GM23338 (cell line): Measurements from ENCODE around the gene MPP2. TPM values are rescaled to one million over a fixed set of nuclear protein-coding genes. Genes with fewer than 3 reads are reported as not detected.

ENCODE experiments used
- ATAC-seq: fragments of 200-7000 bp; cut with Tn5 transposase; 3 replicates; pipeline ENCODE4 v1.9.1; 2020
- DNase-seq: peaks from one replicate; pipeline ENCODE4 v3.0.0-alpha.2; 2015; ENCODE audit warnings: low spot score
- H2AFZ ChIP-seq: fragments of 200-600 bp; sonication (generic); 2 replicates; pipeline ENCODE4 v1.8.0; 2016; ENCODE audit warnings: antibody characterized with exemption, mild to moderate bottlenecking, moderate library complexity
- H3F3A ChIP-seq: fragments of 200-600 bp; sonication (generic); replicated peaks from 2 replicates; pipeline ENCODE4 v1.8.0; 2017; ENCODE audit warnings: antibody characterized with exemption, mixed run types, low read depth
- H3K27ac ChIP-seq: fragments of 200-600 bp; sonication (generic); 2 replicates; pipeline ENCODE4 v1.6.1; 2016; ENCODE audit warnings: low read depth
- H3K27me3 ChIP-seq: fragments of 200-600 bp; sonication (generic); 2 replicates; pipeline ENCODE4 v1.8.0; 2016; ENCODE audit warnings: mild to moderate bottlenecking, mixed run types, moderate library complexity; ENCODE audit not compliant: insufficient read depth
- H3K36me3 ChIP-seq: fragments of 200-600 bp; sonication (generic); 2 replicates; pipeline ENCODE4 v1.8.0; 2016; ENCODE audit warnings: mild to moderate bottlenecking; ENCODE audit not compliant: insufficient read depth
- H3K4me1 ChIP-seq: fragments of 200-600 bp; sonication (generic); 2 replicates; pipeline ENCODE4 v1.8.0; 2016; ENCODE audit warnings: mild to moderate bottlenecking, moderate library complexity; ENCODE audit not compliant: insufficient read depth
- H3K4me2 ChIP-seq: fragments of 200-600 bp; sonication (generic); 2 replicates; pipeline ENCODE4 v1.7.1; 2017; ENCODE audit warnings: mixed run types
- H3K4me3 ChIP-seq: fragments of 200-600 bp; sonication (generic); 2 replicates; pipeline ENCODE4 v1.6.1; 2016; ENCODE audit warnings: mixed run types
- H3K79me2 ChIP-seq: fragments of 200-600 bp; sonication (generic); replicated peaks from 2 replicates; pipeline ENCODE4 v1.8.0; 2017; ENCODE audit warnings: mild to moderate bottlenecking; ENCODE audit not compliant: insufficient read depth
- H3K9me2 ChIP-seq: fragments of 200-600 bp; sonication (generic); 2 replicates; pipeline ENCODE4 v1.8.0; 2017; ENCODE audit not compliant: insufficient read depth
- H4K20me1 ChIP-seq: fragments of 200-600 bp; sonication (generic); replicated peaks from 2 replicates; pipeline ENCODE4 v1.8.0; 2017; ENCODE audit warnings: mild to moderate bottlenecking; ENCODE audit not compliant: insufficient read depth
- H3K27ac Mint-ChIP-seq: 2 replicates; pipeline ENCODE4 v1.8.0; 2020; ENCODE audit warnings: inconsistent platforms, mild to moderate bottlenecking, moderate library complexity, mixed read lengths
- H3K27me3 Mint-ChIP-seq: 3 replicates; pipeline ENCODE4 v1.8.0; 2022; ENCODE audit warnings: low read depth, mild to moderate bottlenecking, moderate library complexity, mixed read lengths, inconsistent platforms; ENCODE audit not compliant: insufficient read depth, poor library complexity
- H3K36me3 Mint-ChIP-seq: 3 replicates; pipeline ENCODE4 v1.8.0; 2021; ENCODE audit warnings: low read depth, mild to moderate bottlenecking, inconsistent platforms, moderate library complexity, mixed read lengths
- H3K4me1 Mint-ChIP-seq: 3 replicates; pipeline ENCODE4 v1.8.0; 2020; ENCODE audit warnings: mild to moderate bottlenecking, inconsistent platforms, mixed read lengths
- H3K4me3 Mint-ChIP-seq: 3 replicates; pipeline ENCODE4 v1.8.0; 2021; ENCODE audit warnings: moderate library complexity, mild to moderate bottlenecking, inconsistent platforms, mixed read lengths
- H3K9me3 Mint-ChIP-seq: 3 replicates; pipeline ENCODE4 v1.8.0; 2020; ENCODE audit warnings: moderate library complexity, mild to moderate bottlenecking, inconsistent platforms, mixed read lengths
- CREB1 ChIP-seq: fragments of 250-450 bp; sonication (Bioruptor Pico); IDR thresholded peaks from 2 replicates; pipeline ENCODE4 v1.5.0; 2020; ENCODE audit warnings: low read depth, mild to moderate bottlenecking, moderate library complexity
- CTCF ChIP-seq, 2 experiments: fragments of 200-600 bp in 1 of 2; sonication (generic) in 1 of 2; conservative IDR thresholded peaks; 2 replicates each; pipeline versions ENCODE4 v1.5.1 to v1.6.1; 2016 to 2017; ENCODE audit warnings: antibody characterized with exemption in 2 of 2, low read depth in 2 of 2, mild to moderate bottlenecking in 2 of 2, moderate library complexity in 1 of 2
- EZH2 ChIP-seq: fragments of 200-600 bp; sonication (generic); IDR thresholded peaks from one replicate; pipeline ENCODE4 v1.8.0; 2017; ENCODE audit warnings: antibody characterized with exemption, mild to moderate bottlenecking, low read depth; ENCODE audit not compliant: unreplicated experiment
- EZH2phosphoT487 ChIP-seq: fragments of 200-600 bp; sonication (generic); IDR thresholded peaks from one replicate; pipeline ENCODE4 v1.8.1; 2018; ENCODE audit warnings: antibody characterized with exemption; ENCODE audit not compliant: unreplicated experiment
- JUNB ChIP-seq: IDR thresholded peaks from one replicate; pipeline ENCODE4 v1.6.1; 2016; ENCODE audit warnings: antibody characterized with exemption; ENCODE audit not compliant: unreplicated experiment
- NANOG ChIP-seq: IDR thresholded peaks from 2 replicates; pipeline ENCODE4 v1.6.1; 2016; ENCODE audit warnings: antibody characterized with exemption, borderline replicate concordance
- REST ChIP-seq: IDR thresholded peaks from one replicate; pipeline ENCODE4 v1.6.1; 2018; ENCODE audit warnings: antibody characterized with exemption; ENCODE audit not compliant: unreplicated experiment
- STAT1 ChIP-seq: IDR thresholded peaks from one replicate; pipeline ENCODE4 v1.6.1; 2016; ENCODE audit warnings: antibody characterized with exemption; ENCODE audit not compliant: unreplicated experiment
- ZNF114 ChIP-seq: fragments of 250-450 bp; sonication (Bioruptor Pico); IDR thresholded peaks from 2 replicates; pipeline ENCODE4 v1.5.0; 2020; ENCODE audit warnings: mild to moderate bottlenecking, moderate library complexity
- ZNF331 ChIP-seq: fragments of 250-450 bp; sonication (Bioruptor Pico); IDR thresholded peaks from 2 replicates; pipeline ENCODE4 v1.5.0; 2020; ENCODE audit warnings: low read depth, mild to moderate bottlenecking, moderate library complexity
- polyA plus RNA-seq: library from polyadenylated mRNA; unstranded; fragments of >200 nt; fragmentation: Nextera tagmentation; extraction: Ambion mirVana; gene quantifications from 2 replicates; pipeline ENCODE4 v1.2.1, GENCODE V29; 2016
- total RNA-seq: library from RNA; depleted of rRNA; stranded (reverse); fragments of >200 nt; shearing (Covaris generic); gene quantifications from 2 replicates; pipeline ENCODE4 v1.2.3, GENCODE V29; 2014
- TF ChIP-seq, protein P1 (sequence below): IDR thresholded peaks from 2 replicates; pipeline ENCODE4 v1.6.1; 2016; ENCODE audit warnings: antibody characterized with exemption
- TF ChIP-seq, protein P2 (sequence below): fragments of 250-450 bp; sonication (Bioruptor Pico); IDR thresholded peaks from 2 replicates; pipeline ENCODE4 v1.5.0; 2020; ENCODE audit warnings: mild to moderate bottlenecking, moderate library complexity

MPP2 gene
- total and polyA plus RNA-seq, 2 experiments from 2014 or later, result 7.8 to 20.7 TPM

DNA sequence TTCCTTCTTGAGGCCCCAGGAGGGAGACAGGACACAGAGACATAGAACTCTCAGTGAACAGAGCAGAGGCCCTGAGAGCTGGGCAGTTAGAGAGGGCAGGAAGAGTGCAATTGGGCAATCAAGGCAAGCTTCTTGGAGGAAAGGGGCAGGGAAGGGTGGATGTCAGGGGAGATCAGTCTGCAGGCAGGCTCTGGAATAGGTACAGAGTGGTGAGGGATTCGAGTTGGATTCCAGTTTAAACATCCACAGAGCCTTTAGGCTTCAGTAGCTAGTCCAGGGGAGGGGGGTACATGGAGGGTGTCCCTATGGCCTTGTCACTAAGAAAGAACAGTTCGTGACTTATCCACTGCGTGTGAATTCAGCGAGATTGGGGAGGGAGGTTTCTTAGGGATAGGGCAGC lies 44.4 kb upstream of the MPP2 start:
- Histone ChIP-seq H3K27ac (no peak overlapping the region), H4K20me1 (no peaks in the 10 kb centered on the region), H3K27me3 (peaks cover 36% of the 10 kb centered on the region), H3K4me2 (peak overlapping the region; percentile 98), H3K4me3 (peak overlapping the region; percentile 91), H3F3A (no peaks in the 10 kb centered on the region), H2AFZ (peak overlapping the region; percentile 98), H3K36me3 (no peaks in the 10 kb centered on the region), H3K9me2 (no peaks in the 10 kb centered on the region), H3K4me1 (peaks cover 5% of the 10 kb centered on the region; the same call in 1 of the 2 replicates), H3K79me2 (no peaks in the 10 kb centered on the region)
- Mint-ChIP-seq H3K27ac (no peak overlapping the region), H3K36me3 (no peaks in the 10 kb centered on the region), H3K27me3 (peaks cover 29% of the 10 kb centered on the region), H3K9me3 (no peaks in the 10 kb centered on the region), H3K4me3 (peak overlapping the region; percentile 92), H3K4me1 (peaks cover 11% of the 10 kb centered on the region; the same call in 2 of the 3 replicates)
- no peak for DNase-seq
- ATAC-seq, result no peak
- TF ChIP-seq STAT1, result no peak
- no peak for TF ChIP-seq NANOG
- TF ChIP-seq, protein P1, sequence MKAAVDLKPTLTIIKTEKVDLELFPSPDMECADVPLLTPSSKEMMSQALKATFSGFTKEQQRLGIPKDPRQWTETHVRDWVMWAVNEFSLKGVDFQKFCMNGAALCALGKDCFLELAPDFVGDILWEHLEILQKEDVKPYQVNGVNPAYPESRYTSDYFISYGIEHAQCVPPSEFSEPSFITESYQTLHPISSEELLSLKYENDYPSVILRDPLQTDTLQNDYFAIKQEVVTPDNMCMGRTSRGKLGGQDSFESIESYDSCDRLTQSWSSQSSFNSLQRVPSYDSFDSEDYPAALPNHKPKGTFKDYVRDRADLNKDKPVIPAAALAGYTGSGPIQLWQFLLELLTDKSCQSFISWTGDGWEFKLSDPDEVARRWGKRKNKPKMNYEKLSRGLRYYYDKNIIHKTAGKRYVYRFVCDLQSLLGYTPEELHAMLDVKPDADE, result no peak
- TF ChIP-seq EZH2, result no peak
- no peak for TF ChIP-seq CTCF (conservative IDR thresholded peaks at IDR 0.05; ENCODE audit: low read depth in 2 of 2)
- TF ChIP-seq EZH2phosphoT487, result no peak
- TF ChIP-seq JUNB, result no peak
- no peak for TF ChIP-seq REST
- TF ChIP-seq ZNF114, result no peak
- no peak for TF ChIP-seq CREB1 (CRISPR knock-in tag)
- TF ChIP-seq ZNF331 (CRISPR knock-in tag), result no peak
- TF ChIP-seq, protein P2, sequence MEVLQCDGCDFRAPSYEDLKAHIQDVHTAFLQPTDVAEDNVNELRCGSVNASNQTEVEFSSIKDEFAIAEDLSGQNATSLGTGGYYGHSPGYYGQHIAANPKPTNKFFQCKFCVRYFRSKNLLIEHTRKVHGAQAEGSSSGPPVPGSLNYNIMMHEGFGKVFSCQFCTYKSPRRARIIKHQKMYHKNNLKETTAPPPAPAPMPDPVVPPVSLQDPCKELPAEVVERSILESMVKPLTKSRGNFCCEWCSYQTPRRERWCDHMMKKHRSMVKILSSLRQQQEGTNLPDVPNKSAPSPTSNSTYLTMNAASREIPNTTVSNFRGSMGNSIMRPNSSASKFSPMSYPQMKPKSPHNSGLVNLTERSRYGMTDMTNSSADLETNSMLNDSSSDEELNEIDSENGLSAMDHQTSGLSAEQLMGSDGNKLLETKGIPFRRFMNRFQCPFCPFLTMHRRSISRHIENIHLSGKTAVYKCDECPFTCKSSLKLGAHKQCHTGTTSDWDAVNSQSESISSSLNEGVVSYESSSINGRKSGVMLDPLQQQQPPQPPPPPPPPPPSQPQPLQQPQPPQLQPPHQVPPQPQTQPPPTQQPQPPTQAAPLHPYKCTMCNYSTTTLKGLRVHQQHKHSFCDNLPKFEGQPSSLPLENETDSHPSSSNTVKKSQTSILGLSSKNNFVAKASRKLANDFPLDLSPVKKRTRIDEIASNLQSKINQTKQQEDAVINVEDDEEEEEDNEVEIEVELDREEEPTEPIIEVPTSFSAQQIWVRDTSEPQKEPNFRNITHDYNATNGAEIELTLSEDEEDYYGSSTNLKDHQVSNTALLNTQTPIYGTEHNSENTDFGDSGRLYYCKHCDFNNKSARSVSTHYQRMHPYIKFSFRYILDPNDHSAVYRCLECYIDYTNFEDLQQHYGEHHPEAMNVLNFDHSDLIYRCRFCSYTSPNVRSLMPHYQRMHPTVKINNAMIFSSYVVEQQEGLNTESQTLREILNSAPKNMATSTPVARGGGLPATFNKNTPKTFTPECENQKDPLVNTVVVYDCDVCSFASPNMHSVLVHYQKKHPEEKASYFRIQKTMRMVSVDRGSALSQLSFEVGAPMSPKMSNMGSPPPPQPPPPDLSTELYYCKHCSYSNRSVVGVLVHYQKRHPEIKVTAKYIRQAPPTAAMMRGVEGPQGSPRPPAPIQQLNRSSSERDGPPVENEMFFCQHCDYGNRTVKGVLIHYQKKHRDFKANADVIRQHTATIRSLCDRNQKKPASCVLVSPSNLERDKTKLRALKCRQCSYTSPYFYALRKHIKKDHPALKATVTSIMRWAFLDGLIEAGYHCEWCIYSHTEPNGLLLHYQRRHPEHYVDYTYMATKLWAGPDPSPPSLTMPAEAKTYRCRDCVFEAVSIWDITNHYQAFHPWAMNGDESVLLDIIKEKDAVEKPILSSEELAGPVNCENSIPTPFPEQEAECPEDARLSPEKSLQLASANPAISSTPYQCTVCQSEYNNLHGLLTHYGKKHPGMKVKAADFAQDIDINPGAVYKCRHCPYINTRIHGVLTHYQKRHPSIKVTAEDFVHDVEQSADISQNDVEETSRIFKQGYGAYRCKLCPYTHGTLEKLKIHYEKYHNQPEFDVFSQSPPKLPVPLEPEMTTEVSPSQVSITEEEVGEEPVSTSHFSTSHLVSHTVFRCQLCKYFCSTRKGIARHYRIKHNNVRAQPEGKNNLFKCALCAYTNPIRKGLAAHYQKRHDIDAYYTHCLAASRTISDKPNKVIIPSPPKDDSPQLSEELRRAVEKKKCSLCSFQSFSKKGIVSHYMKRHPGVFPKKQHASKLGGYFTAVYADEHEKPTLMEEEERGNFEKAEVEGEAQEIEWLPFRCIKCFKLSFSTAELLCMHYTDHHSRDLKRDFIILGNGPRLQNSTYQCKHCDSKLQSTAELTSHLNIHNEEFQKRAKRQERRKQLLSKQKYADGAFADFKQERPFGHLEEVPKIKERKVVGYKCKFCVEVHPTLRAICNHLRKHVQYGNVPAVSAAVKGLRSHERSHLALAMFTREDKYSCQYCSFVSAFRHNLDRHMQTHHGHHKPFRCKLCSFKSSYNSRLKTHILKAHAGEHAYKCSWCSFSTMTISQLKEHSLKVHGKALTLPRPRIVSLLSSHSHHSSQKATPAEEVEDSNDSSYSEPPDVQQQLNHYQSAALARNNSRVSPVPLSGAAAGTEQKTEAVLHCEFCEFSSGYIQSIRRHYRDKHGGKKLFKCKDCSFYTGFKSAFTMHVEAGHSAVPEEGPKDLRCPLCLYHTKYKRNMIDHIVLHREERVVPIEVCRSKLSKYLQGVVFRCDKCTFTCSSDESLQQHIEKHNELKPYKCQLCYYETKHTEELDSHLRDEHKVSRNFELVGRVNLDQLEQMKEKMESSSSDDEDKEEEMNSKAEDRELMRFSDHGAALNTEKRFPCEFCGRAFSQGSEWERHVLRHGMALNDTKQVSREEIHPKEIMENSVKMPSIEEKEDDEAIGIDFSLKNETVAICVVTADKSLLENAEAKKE (CRISPR knock-in tag), result no peak
